ENCODE results near the gene FAAP20.
A peak's percentile ranks its signal among the peaks of the same experiment; 100 is the strongest.

Gene FAAP20

DNA sequence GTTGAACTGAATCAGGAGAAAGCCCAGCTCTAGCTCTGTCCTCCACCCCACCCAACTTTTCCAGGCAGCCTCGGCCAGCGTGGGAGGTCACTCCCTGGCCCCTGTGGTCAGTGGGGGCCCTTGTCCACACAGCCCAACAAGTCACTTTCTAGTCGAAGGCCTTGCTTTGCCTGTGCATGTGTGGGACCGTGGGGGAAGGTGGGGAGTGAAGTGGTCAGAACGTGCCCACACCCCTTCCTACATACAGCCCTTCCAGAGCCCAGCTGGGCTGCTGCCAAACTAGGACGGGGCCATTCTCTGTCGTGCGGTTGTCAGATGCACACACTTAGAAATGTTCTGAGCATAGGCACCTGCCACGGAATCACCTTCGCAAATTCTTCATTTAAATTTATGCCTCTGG is 18.0 kb downstream of the FAAP20 start:
- DNase-seq, result no peak

- no peak for DNase-seq
Measured at GRCh38 chr1:2175681-2176454, 18.7 kb downstream of the FAAP20 start.

- DNase-seq, result no peak
Measured at GRCh38 chr1:2175055-2175414, 19.5 kb downstream of the FAAP20 start.

GRCh38 chr1:2174348-2175054 is 20.1 kb downstream of the FAAP20 start:
- DNase-seq, result peak; percentile 33

- no peak for DNase-seq
Measured at GRCh38 chr1:2173546-2174347, 20.8 kb downstream of the FAAP20 start.

DNA sequence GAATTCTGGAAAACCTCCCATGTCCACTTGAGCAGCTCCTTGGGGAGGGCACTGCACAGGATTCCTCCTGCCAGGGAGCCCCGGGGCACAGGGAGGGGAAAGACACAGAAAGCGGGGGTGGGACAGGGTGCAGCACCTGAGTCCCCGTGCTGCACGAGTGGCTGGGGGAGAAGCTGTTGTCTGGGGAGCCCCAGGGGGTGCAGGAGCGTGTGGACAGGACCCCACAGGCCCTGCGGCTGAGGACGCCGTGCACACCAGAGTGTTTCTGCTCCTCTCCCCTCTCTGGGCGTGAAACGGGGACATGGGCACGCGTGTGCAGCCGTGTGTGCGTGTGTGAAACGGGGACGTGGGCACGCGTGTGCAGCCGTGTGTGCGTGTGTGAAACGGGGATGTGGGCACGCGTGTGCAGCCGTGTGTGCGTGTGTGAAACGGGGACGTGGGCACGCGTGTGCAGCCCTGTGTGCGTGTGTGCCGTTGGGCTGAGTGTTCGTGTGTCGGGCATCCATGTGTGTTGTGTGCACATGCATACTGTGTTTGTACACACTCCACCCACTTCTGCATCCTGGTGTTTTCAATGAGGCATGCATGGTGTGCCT is 21.9 kb downstream of the FAAP20 start:
- DNase-seq, result no peak

DNA sequence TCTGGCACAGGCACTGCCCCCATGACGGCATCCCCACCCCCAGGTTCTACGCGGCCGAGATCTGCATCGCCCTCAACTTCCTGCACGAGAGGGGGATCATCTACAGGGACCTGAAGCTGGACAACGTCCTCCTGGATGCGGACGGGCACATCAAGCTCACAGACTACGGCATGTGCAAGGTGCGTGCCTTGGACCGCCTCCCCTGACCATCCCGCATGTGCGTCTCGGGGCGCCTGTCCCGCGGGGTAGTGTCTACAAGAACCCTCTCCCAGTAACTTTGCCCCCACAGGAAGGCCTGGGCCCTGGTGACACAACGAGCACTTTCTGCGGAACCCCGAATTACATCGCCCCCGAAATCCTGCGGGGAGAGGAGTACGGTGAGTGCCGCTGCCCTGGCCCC is 22.6 kb downstream of the FAAP20 start:
- DNase-seq, result no peak

GRCh38 chr1:2170211-2170610 is 24.4 kb downstream of the FAAP20 start:
- DNase-seq, result no peak

- no peak for DNase-seq
Measured at GRCh38 chr1:2169200-2169836, 25.3 kb downstream of the FAAP20 start.

DNA sequence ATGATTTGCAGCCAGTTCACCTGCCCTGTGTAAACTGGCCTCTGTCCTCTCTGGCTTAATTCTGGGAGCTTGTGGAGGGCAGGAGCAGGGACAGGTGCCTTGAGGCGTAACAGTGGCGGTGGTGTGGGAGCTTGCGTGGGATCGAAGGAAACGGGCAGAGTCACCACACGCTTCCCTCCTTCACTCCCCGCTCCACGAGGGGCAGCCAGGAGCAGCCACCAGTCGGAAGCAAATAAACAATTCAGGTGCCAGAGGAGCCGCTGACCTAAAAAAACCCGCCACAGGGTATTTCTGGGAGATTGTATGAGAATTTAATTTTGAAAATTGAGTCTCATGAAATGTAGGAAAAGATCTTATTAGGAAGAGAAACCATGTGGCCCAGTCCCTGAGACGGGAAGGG is 26.0 kb downstream of the FAAP20 start:
- no peak for DNase-seq

GRCh38 chr1:2168090-2168489 is 26.5 kb downstream of the FAAP20 start:
- DNase-seq, result no peak

DNA sequence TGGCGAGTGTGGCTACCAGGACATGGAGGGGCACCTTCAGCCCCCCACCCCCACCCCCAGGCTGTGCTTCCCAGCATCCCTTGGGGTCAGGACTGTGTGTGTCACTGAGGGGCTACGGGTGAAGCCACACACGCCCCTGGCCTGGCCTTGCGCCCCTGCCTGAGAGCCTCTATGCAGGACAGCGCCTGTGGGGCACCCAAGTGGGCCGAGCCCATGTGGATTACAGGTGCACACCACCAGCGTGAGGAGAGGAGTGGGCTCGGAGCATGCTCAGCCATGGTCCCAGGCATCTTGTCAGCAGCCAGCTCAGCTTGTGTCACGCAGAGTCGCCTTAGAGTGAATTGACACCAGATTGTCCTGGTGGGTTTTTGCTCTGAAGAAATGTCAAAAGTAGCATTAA is 27.9 kb downstream of the FAAP20 start:
- DNase-seq, result no peak

- no peak for DNase-seq
Measured at GRCh38 chr1:2166254-2166653, 28.3 kb downstream of the FAAP20 start.

DNA sequence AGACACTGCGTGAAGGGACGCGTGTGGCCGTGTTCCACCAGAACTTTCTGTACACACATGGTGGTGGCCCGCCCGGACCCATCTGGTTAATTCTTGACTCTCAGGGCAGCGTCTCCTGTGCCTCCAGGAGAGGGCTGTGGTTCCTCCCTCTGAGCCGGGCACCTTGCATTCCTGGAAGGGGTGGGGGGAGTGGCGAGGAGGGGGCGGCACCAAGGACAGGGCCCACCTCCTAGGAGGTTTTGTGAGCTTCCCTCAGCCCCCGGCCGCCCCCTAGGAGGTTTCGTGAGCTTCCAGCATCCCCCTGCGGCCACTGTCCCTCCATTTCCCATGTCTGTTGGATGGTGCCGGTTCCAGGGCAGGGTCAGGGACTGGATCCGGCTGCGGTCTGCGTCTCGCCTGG is 28.9 kb downstream of the FAAP20 start:
- DNase-seq, result no peak

GRCh38 chr1:2163205-2163604 is 31.4 kb downstream of the FAAP20 start:
- DNase-seq, result no peak

DNA sequence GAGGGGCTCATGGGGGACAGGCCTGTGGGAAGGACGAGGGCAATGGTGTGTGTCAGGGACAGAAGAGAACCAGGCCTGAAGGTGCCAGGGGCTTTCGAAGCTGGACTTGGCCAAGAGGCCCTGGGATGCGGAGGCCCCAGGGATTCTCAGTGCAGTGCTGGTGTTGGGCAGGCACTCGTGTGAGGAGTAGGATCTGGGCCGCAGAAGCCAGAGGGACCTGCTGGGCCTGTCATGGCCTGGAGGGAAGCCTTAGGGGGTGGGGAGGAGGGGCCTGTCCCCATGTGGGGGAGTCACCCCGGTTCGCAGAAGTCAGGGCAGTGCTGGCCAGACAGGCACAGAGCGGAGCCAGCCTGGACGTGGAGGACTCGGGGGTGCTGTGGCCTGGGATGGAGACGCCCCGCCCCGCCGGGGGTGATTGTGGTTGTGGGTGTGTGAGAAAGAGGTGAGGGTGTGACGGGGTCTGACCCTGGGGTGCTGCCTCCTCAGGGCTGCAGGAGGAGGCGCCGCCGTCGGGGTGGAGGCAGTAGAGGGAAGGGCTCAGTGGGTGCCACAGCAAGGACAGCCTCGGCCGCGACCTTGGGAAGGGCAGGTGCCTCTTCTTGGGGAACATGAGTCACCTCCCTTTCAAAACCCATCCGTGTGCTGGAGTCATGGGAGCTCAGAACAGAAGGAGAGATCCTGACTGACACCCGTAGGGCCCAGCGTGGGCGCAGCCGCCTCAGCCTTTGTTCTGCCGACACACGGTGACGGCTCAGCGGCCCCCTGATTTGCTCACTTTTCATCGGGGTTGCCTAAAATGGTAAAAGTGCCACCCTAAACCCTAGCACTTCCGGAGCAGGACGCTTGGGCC is 33.9 kb downstream of the FAAP20 start:
- DNase-seq, result no peak

DNA sequence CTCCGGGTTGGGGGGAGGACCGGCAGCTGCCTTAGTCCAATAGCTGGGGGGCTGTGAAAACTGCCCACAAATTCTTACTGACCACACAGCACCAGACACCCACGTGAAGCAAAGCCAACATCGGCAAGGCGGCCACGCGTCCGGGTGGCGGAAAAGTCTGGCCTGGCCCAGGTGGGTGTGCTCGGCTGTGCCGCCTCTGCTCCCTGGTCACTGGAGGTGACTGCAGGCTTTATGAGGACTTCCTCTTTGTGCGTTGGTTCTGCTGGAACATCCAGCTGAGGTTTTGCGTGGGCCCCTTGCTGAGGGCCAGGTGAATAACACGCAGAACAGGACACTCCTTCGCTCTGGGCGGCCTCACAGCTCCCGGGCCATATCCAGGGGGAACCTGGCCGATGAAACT is 35.4 kb downstream of the FAAP20 start:
- DNase-seq, result no peak

DNA sequence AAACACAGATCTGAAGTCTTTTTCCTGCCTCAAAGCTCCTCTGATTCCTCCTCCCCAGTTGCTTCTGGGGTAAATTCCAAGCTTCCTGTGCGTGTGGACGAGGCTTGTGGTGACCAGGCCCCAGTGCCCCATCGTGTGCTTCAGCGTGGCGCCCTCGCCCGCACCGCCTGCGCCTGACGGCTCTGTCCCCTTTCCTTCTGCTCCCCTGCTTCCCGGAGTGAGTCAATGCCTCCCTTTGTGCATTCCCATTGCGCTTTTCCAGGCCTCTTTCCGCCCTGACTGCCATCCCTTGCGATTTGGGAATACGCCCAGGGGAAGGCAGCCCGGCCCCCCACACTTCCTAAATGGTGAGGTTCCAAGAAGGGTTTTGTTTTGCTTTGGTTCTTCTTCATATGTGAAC is 36.3 kb downstream of the FAAP20 start:
- DNase-seq, result no peak

DNA sequence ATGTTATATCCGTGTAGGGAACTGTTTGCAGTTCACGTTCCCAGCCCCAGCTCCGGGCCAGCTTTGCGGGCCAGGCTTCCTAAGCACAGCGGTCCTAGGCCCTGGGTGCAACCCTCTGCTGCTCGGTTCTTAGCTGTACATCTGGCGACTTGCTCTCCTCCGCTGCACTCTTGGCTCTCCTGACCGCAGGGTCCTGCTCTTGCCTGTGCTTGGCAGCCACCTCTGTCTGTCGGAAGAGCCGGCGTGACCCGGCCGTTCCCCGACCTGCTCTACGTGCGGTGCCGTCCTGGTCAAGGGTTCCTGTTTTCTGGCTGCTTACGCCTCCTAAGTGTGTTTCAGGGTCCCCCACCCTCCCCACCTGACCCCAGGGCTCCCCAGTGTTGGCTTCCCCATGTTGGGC is 36.7 kb downstream of the FAAP20 start:
- no peak for DNase-seq

- no peak for DNase-seq
Measured at GRCh38 chr1:2156866-2157265, 37.7 kb downstream of the FAAP20 start.

DNA sequence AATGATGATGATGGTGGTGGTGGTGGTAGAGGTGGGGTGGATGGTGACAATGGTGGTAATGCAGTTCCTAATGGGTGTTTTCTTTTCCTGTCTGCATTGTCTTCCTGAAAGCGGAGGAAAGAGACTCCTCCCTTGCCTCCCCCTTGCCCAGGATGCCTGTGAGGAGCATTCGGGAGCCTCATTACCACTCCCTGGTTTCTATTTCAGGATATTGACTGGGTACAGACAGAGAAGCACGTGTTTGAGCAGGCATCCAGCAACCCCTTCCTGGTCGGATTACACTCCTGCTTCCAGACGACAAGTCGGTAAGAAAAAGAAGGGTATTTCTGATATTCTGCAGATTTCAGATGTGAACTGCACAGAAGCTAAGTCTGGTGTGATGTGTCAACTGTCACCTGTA is 38.8 kb downstream of the FAAP20 start:
- DNase-seq, result no peak

DNA sequence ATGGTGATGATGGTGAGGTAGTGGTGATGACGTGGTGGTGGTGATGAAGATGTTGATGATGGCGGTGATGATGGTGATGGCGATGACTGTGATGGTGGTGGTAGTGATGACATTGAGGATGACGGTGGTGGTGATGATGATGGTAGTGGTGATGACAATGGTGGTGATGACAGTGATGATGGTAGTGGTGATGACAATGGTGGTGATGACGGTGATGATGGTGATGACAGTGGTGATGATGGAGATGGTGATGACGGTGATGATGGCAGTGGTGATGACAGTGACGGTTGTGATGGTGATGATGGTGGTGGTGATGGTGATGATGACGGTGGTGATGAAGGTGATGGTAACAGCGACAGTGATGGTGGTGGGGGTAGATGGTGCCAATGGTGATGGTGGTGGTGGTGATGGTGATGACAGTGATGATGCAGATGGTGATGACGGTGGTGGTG is 39.4 kb downstream of the FAAP20 start:
- no peak for DNase-seq

Data from midbrain (tissue), 1 donor.